ENCODE data around the gene CRAMP1.

The CRAMP1 gene

GRCh38 chr16:1630450-1631213, 18.5 kb downstream of the CRAMP1 start:
- Histone ChIP-seq H3K4me1 (ENCODE audit: control insufficient read depth, insufficient read depth, low read length) (no peaks in the 10 kb centered on the region), H3K4me3 (ENCODE audit: low read length) (no peak overlapping the region), H3K27me3 (ENCODE audit: control insufficient read depth, insufficient read depth, low read length) (no peaks in the 10 kb centered on the region), H3K27ac (ENCODE audit: low read depth, low read length) (no peak overlapping the region), H3K36me3 (ENCODE audit: control insufficient read depth, insufficient read depth, low read length) (peaks cover 30% of the 10 kb centered on the region), H3K9ac (ENCODE audit: low read length) (no peak overlapping the region)

GRCh38 chr16:1631230-1631629, 19.1 kb downstream of the CRAMP1 start:
- Histone ChIP-seq H3K27ac (ENCODE audit: low read depth, low read length) (no peak overlapping the region), H3K4me1 (ENCODE audit: control insufficient read depth, insufficient read depth, low read length) (no peaks in the 10 kb centered on the region), H3K4me3 (ENCODE audit: low read length) (no peak overlapping the region), H3K9ac (ENCODE audit: low read length) (no peak overlapping the region), H3K27me3 (ENCODE audit: control insufficient read depth, insufficient read depth, low read length) (no peaks in the 10 kb centered on the region), H3K36me3 (ENCODE audit: control insufficient read depth, insufficient read depth, low read length) (peaks cover 30% of the 10 kb centered on the region)

GRCh38 chr16:1631931-1632637, 19.9 kb downstream of the CRAMP1 start:
- Histone ChIP-seq H3K27me3 (ENCODE audit: control insufficient read depth, insufficient read depth, low read length) (no peaks in the 10 kb centered on the region), H3K36me3 (ENCODE audit: control insufficient read depth, insufficient read depth, low read length) (peaks cover 30% of the 10 kb centered on the region), H3K4me3 (ENCODE audit: low read length) (no peak overlapping the region), H3K4me1 (ENCODE audit: control insufficient read depth, insufficient read depth, low read length) (no peaks in the 10 kb centered on the region), H3K27ac (ENCODE audit: low read depth, low read length) (no peak overlapping the region), H3K9ac (ENCODE audit: low read length) (no peak overlapping the region)

- H3K4me3 ChIP-seq (ENCODE audit: low read length): no peak overlapping the region
- no peaks in the 10 kb centered on the region for H3K4me1 ChIP-seq (ENCODE audit: control insufficient read depth, insufficient read depth, low read length)
- H3K27ac ChIP-seq (ENCODE audit: low read depth, low read length): no peak overlapping the region
- no peaks in the 10 kb centered on the region for H3K27me3 ChIP-seq (ENCODE audit: control insufficient read depth, insufficient read depth, low read length)
- no peak overlapping the region for H3K9ac ChIP-seq (ENCODE audit: low read length)
- H3K36me3 ChIP-seq (ENCODE audit: control insufficient read depth, insufficient read depth, low read length): peaks cover 31% of the 10 kb centered on the region
Observed at GRCh38 chr16:1632638-1632970, 20.4 kb downstream of the CRAMP1 start.

- no peak overlapping the region for H3K9ac ChIP-seq (ENCODE audit: low read length)
- no peaks in the 10 kb centered on the region for H3K27me3 ChIP-seq (ENCODE audit: control insufficient read depth, insufficient read depth, low read length)
- H3K4me3 ChIP-seq (ENCODE audit: low read length): no peak overlapping the region
- no peaks in the 10 kb centered on the region for H3K4me1 ChIP-seq (ENCODE audit: control insufficient read depth, insufficient read depth, low read length)
- peaks cover 38% of the 10 kb centered on the region for H3K36me3 ChIP-seq (ENCODE audit: control insufficient read depth, insufficient read depth, low read length)
- no peak overlapping the region for H3K27ac ChIP-seq (ENCODE audit: low read depth, low read length)
Observed at GRCh38 chr16:1633310-1633709, 21.1 kb downstream of the CRAMP1 start.

- H3K4me1 ChIP-seq (ENCODE audit: control insufficient read depth, insufficient read depth, low read length): no peaks in the 10 kb centered on the region
- no peaks in the 10 kb centered on the region for H3K27me3 ChIP-seq (ENCODE audit: control insufficient read depth, insufficient read depth, low read length)
- H3K9ac ChIP-seq (ENCODE audit: low read length): no peak overlapping the region
- no peak overlapping the region for H3K27ac ChIP-seq (ENCODE audit: low read depth, low read length)
- peaks cover 49% of the 10 kb centered on the region for H3K36me3 ChIP-seq (ENCODE audit: control insufficient read depth, insufficient read depth, low read length)
- no peak overlapping the region for H3K4me3 ChIP-seq (ENCODE audit: low read length)
Observed at GRCh38 chr16:1634541-1634940, 22.4 kb downstream of the CRAMP1 start.

GRCh38 chr16:1635070-1635469, 22.9 kb downstream of the CRAMP1 start:
- no peaks in the 10 kb centered on the region for H3K4me1 ChIP-seq (ENCODE audit: control insufficient read depth, insufficient read depth, low read length)
- no peak overlapping the region for H3K4me3 ChIP-seq (ENCODE audit: low read length)
- H3K36me3 ChIP-seq (ENCODE audit: control insufficient read depth, insufficient read depth, low read length): peaks cover 52% of the 10 kb centered on the region
- no peak overlapping the region for H3K27ac ChIP-seq (ENCODE audit: low read depth, low read length)
- H3K27me3 ChIP-seq (ENCODE audit: control insufficient read depth, insufficient read depth, low read length): no peaks in the 10 kb centered on the region
- no peak overlapping the region for H3K9ac ChIP-seq (ENCODE audit: low read length)

- Histone ChIP-seq H3K4me1 (ENCODE audit: control insufficient read depth, insufficient read depth, low read length) (no peaks in the 10 kb centered on the region), H3K36me3 (ENCODE audit: control insufficient read depth, insufficient read depth, low read length) (peaks cover 55% of the 10 kb centered on the region), H3K4me3 (ENCODE audit: low read length) (no peak overlapping the region), H3K9ac (ENCODE audit: low read length) (no peak overlapping the region), H3K27me3 (ENCODE audit: control insufficient read depth, insufficient read depth, low read length) (no peaks in the 10 kb centered on the region), H3K27ac (ENCODE audit: low read depth, low read length) (no peak overlapping the region)
Observed at GRCh38 chr16:1637526-1637925, 25.4 kb downstream of the CRAMP1 start.

GRCh38 chr16:1638757-1639156, 26.6 kb downstream of the CRAMP1 start:
- H3K27me3 ChIP-seq (ENCODE audit: control insufficient read depth, insufficient read depth, low read length): no peaks in the 10 kb centered on the region
- peaks cover 49% of the 10 kb centered on the region for H3K36me3 ChIP-seq (ENCODE audit: control insufficient read depth, insufficient read depth, low read length)
- H3K4me3 ChIP-seq (ENCODE audit: low read length): no peak overlapping the region
- H3K4me1 ChIP-seq (ENCODE audit: control insufficient read depth, insufficient read depth, low read length): no peaks in the 10 kb centered on the region
- no peak overlapping the region for H3K27ac ChIP-seq (ENCODE audit: low read depth, low read length)
- no peak overlapping the region for H3K9ac ChIP-seq (ENCODE audit: low read length)

GRCh38 chr16:1639282-1639681, 27.1 kb downstream of the CRAMP1 start:
- H3K36me3 ChIP-seq (ENCODE audit: control insufficient read depth, insufficient read depth, low read length): peaks cover 48% of the 10 kb centered on the region
- H3K27me3 ChIP-seq (ENCODE audit: control insufficient read depth, insufficient read depth, low read length): no peaks in the 10 kb centered on the region
- no peak overlapping the region for H3K27ac ChIP-seq (ENCODE audit: low read depth, low read length)
- H3K4me3 ChIP-seq (ENCODE audit: low read length): no peak overlapping the region
- no peak overlapping the region for H3K9ac ChIP-seq (ENCODE audit: low read length)
- H3K4me1 ChIP-seq (ENCODE audit: control insufficient read depth, insufficient read depth, low read length): no peaks in the 10 kb centered on the region

- no peak overlapping the region for H3K27ac ChIP-seq (ENCODE audit: low read depth, low read length)
- H3K4me3 ChIP-seq (ENCODE audit: low read length): no peak overlapping the region
- H3K9ac ChIP-seq (ENCODE audit: low read length): no peak overlapping the region
- no peaks in the 10 kb centered on the region for H3K4me1 ChIP-seq (ENCODE audit: control insufficient read depth, insufficient read depth, low read length)
- H3K27me3 ChIP-seq (ENCODE audit: control insufficient read depth, insufficient read depth, low read length): no peaks in the 10 kb centered on the region
- H3K36me3 ChIP-seq (ENCODE audit: control insufficient read depth, insufficient read depth, low read length): peaks cover 49% of the 10 kb centered on the region
Observed at GRCh38 chr16:1639860-1640259, 27.7 kb downstream of the CRAMP1 start.

- no peaks in the 10 kb centered on the region for H3K4me1 ChIP-seq (ENCODE audit: control insufficient read depth, insufficient read depth, low read length)
- no peaks in the 10 kb centered on the region for H3K27me3 ChIP-seq (ENCODE audit: control insufficient read depth, insufficient read depth, low read length)
- H3K9ac ChIP-seq (ENCODE audit: low read length): no peak overlapping the region
- H3K36me3 ChIP-seq (ENCODE audit: control insufficient read depth, insufficient read depth, low read length): peaks cover 46% of the 10 kb centered on the region
- no peak overlapping the region for H3K27ac ChIP-seq (ENCODE audit: low read depth, low read length)
- no peak overlapping the region for H3K4me3 ChIP-seq (ENCODE audit: low read length)
Observed at GRCh38 chr16:1640261-1640941, 28.2 kb downstream of the CRAMP1 start.

All from rectal smooth muscle tissue (tissue), 1 donor.